Measurements from ENCODE around the gene GRIK4.
A peak's percentile ranks its signal among the peaks of the same experiment; 100 is the strongest.

The GRIK4 gene

DNA sequence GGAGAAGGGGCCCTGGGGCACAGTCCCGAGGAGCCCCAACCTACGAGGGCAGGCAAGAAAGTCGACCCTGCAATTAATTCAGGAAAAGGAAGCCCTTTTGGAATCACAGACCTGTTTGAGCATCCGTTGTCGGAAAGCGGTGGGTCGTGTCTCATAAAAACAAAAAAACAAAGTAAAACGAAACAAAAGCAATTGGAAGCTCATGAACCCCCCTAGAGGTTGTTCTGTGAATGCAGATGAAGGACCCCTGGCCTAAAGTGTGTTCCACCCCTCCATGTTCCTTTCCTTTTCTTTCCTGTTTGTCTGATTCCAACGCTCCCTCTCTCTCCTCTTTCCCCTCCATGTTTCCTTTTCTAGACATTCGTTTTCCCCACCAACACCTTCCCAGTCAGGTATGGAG, 203.7 kb downstream of the GRIK4 start:
- H2AFZ ChIP-seq (ENCODE audit: low read length), result peak overlapping the region; percentile 99
- H3K9ac ChIP-seq (ENCODE audit: low read depth, low read length, poor library complexity, severe bottlenecking), result peak overlapping the region; percentile 60

DNA sequence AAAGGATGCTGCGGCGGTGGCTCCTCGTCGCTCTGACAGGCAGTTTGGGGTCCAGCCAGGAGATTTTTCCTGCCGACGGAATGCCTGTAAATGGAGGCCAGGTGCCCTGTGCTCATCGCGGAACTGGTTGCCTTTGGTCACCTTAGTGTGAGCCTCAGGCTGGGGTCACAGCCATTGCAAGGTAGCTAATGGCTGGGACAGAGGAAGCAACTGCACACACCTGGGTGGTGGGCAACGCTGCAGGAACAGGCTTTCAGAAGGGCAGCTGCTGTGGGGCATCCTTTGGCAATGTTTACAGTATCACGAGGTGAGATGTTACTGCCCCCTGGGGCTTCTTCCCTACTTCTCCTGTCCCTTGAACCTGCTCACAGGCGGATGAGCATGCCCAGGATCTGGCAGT, 205.5 kb downstream of the GRIK4 start:
- Histone ChIP-seq H3K9me2 (replicated peaks; ENCODE audit: low read depth, low read length) (no peaks in the 10 kb centered on the region), H2AFZ (ENCODE audit: low read length) (no peak overlapping the region), H3K4me2 (ENCODE audit: low read depth, low read length, poor library complexity, severe bottlenecking) (no peak overlapping the region), H3K36me3 (ENCODE audit: insufficient read depth, low read length) (no peaks in the 10 kb centered on the region), H3K79me2 (ENCODE audit: insufficient read depth, low read length) (no peaks in the 10 kb centered on the region), H3K27me3 (ENCODE audit: insufficient read depth, low read length, poor library complexity, severe bottlenecking) (no peaks in the 10 kb centered on the region), H3K9me3 (ENCODE audit: insufficient read depth, low read depth, low read length) (no peaks in the 10 kb centered on the region), H3K4me1 (ENCODE audit: insufficient read depth, low read length, poor library complexity, severe bottlenecking) (peaks cover 7% of the 10 kb centered on the region), H3F3A (ENCODE audit: low read depth) (no peaks in the 10 kb centered on the region), H3K4me3 (ENCODE audit: low read length, poor library complexity, severe bottlenecking) (no peak overlapping the region), H3K9ac (ENCODE audit: low read depth, low read length, poor library complexity, severe bottlenecking) (no peak overlapping the region), H4K20me1 (ENCODE audit: insufficient read depth, low read length, poor library complexity, severe bottlenecking) (no peaks in the 10 kb centered on the region)
- TF ChIP-seq, protein P1, sequence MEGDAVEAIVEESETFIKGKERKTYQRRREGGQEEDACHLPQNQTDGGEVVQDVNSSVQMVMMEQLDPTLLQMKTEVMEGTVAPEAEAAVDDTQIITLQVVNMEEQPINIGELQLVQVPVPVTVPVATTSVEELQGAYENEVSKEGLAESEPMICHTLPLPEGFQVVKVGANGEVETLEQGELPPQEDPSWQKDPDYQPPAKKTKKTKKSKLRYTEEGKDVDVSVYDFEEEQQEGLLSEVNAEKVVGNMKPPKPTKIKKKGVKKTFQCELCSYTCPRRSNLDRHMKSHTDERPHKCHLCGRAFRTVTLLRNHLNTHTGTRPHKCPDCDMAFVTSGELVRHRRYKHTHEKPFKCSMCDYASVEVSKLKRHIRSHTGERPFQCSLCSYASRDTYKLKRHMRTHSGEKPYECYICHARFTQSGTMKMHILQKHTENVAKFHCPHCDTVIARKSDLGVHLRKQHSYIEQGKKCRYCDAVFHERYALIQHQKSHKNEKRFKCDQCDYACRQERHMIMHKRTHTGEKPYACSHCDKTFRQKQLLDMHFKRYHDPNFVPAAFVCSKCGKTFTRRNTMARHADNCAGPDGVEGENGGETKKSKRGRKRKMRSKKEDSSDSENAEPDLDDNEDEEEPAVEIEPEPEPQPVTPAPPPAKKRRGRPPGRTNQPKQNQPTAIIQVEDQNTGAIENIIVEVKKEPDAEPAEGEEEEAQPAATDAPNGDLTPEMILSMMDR (conservative IDR thresholded peaks at IDR 0.05; ENCODE audit: low read length), result no peak
- no peak for TF ChIP-seq EZH2phosphoT487 (IDR thresholded peaks at IDR 0.05; ENCODE audit: borderline replicate concordance)

More for the DNA sequence above, 203.7 kb downstream of the GRIK4 start:
- H3K9me2 ChIP-seq (replicated peaks; ENCODE audit: low read depth, low read length), result no peaks in the 10 kb centered on the region
- H4K20me1 ChIP-seq (ENCODE audit: insufficient read depth, low read length, poor library complexity, severe bottlenecking), result no peaks in the 10 kb centered on the region
- no peaks in the 10 kb centered on the region for H3F3A ChIP-seq (ENCODE audit: low read depth)
- no peaks in the 10 kb centered on the region for H3K36me3 ChIP-seq (ENCODE audit: insufficient read depth, low read length)
- H3K4me2 ChIP-seq (ENCODE audit: low read depth, low read length, poor library complexity, severe bottlenecking), result peak overlapping the region; percentile 84
- H3K27me3 ChIP-seq (ENCODE audit: insufficient read depth, low read length, poor library complexity, severe bottlenecking), result no peaks in the 10 kb centered on the region
- no peaks in the 10 kb centered on the region for H3K79me2 ChIP-seq (ENCODE audit: insufficient read depth, low read length)
- TF ChIP-seq, protein P1 (conservative IDR thresholded peaks at IDR 0.05; ENCODE audit: low read length), result peak; percentile 75
- TF ChIP-seq EZH2phosphoT487 (IDR thresholded peaks at IDR 0.05; ENCODE audit: borderline replicate concordance), result no peak
- H3K4me1 ChIP-seq (ENCODE audit: insufficient read depth, low read length, poor library complexity, severe bottlenecking), result peaks cover 7% of the 10 kb centered on the region
- H3K4me3 ChIP-seq (ENCODE audit: low read length, poor library complexity, severe bottlenecking), result peak overlapping the region; percentile 77
- H3K9me3 ChIP-seq (ENCODE audit: insufficient read depth, low read depth, low read length), result no peaks in the 10 kb centered on the region

DNA sequence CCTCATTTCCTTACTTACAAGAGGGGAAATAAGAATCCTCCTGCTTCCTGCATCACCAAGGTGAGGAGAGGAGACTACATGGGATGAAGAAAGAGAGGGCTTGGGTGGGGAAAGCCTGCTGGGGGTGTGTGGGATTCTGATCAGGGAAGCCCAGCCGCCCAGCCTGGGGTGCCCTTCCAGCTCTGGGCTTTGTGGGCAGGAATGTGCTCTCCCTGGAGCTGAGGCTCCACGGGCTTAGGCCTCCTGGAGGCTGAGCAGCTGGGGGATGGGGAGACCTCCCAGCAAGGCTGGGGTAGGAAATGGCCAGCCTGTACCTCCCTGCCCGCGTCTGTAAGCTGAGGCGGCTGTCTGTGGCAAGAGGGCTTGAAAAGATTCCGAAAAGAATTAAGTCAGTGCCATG, 206.1 kb downstream of the GRIK4 start:
- Histone ChIP-seq H3K9me2 (replicated peaks; ENCODE audit: low read depth, low read length) (no peaks in the 10 kb centered on the region), H3F3A (ENCODE audit: low read depth) (no peaks in the 10 kb centered on the region), H3K79me2 (ENCODE audit: insufficient read depth, low read length) (no peaks in the 10 kb centered on the region), H3K27me3 (ENCODE audit: insufficient read depth, low read length, poor library complexity, severe bottlenecking) (no peaks in the 10 kb centered on the region), H3K4me3 (ENCODE audit: low read length, poor library complexity, severe bottlenecking) (no peak overlapping the region), H2AFZ (ENCODE audit: low read length) (no peak overlapping the region), H4K20me1 (ENCODE audit: insufficient read depth, low read length, poor library complexity, severe bottlenecking) (no peaks in the 10 kb centered on the region), H3K9me3 (ENCODE audit: insufficient read depth, low read depth, low read length) (no peaks in the 10 kb centered on the region), H3K36me3 (ENCODE audit: insufficient read depth, low read length) (no peaks in the 10 kb centered on the region), H3K4me1 (ENCODE audit: insufficient read depth, low read length, poor library complexity, severe bottlenecking) (peaks cover 7% of the 10 kb centered on the region), H3K4me2 (ENCODE audit: low read depth, low read length, poor library complexity, severe bottlenecking) (no peak overlapping the region), H3K9ac (ENCODE audit: low read depth, low read length, poor library complexity, severe bottlenecking) (no peak overlapping the region)
- TF ChIP-seq, protein P1 (conservative IDR thresholded peaks at IDR 0.05; ENCODE audit: low read length), result no peak
- TF ChIP-seq EZH2phosphoT487 (IDR thresholded peaks at IDR 0.05; ENCODE audit: borderline replicate concordance), result no peak
